NOMO-1 treated with dmso at 0.1 percent for 144 hours (cell line): ENCODE results near the gene RALGAPA2.
A peak's percentile ranks its signal among the peaks of the same experiment; 100 is the strongest.

Experiments used
- DNase-seq: peaks from one replicate; lab custom pipeline; 2025; ENCODE audit not compliant: unreplicated experiment; lab: John Stamatoyannopoulos, UW

Gene RALGAPA2

DNA sequence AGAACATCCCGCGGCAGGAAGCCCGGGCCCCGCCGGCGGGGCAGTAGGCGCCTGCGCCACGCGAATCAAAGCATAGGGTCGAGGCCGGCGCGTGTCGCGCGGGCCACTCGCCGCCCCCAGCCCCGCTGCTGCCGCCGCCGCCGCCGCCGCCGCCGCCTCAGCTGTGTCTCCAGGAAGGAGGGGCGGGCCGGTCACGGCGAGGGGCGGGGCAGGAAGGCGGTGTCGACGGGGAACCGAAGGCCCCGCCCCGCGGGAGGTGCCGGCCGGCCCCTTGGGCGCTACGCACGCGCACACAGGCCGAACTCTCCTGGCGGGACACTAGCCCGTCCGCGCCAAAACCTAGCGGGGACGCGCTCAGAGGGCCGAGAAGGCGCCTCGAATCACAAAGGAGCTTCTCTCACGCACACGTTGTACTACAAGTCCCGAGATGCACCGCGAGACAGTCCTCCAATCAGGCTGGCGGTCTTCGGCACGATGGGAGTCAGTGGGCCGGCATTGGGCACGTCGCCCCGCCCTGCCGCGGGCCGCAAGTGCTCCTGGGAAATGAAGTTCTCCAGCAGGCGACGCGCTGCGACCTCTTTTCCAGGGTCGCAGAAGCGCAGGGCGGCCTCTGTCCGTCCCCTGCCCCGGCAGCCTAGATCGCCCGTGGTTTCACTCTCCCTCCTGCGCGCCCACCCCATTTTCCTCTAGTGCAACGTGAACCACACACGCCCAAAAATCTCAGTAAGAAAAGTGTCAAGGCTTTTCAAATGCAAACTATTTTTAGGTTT is at the start of gene RALGAPA2:
TSS of gene RALGAPA2 (minus strand) at position 171 of the 770 bp plus-strand sequence. CDS start at position 7, 164 bp downstream.
- peak; percentile 97 for DNase-seq

DNA sequence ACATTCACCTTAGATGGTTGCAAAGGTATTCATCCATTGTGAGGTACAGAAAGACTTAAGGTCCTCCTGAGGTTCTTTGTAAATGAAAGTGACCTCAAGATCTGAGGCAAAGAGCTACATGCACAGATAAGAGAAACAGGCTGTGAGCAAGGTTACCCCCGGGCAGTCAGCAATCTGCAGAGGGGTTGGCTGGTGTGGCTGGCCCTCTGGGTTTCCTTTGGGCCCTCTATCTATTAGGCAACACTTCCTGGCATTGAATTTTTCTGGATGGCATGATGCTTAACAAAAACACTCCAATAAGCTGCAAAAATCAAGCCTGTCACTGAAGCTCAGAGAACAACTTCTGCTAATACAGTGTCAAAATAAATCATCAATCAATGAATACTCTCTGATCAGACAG is 48.9 kb upstream of the RALGAPA2 start:
- peak; percentile 18 for DNase-seq

DNA sequence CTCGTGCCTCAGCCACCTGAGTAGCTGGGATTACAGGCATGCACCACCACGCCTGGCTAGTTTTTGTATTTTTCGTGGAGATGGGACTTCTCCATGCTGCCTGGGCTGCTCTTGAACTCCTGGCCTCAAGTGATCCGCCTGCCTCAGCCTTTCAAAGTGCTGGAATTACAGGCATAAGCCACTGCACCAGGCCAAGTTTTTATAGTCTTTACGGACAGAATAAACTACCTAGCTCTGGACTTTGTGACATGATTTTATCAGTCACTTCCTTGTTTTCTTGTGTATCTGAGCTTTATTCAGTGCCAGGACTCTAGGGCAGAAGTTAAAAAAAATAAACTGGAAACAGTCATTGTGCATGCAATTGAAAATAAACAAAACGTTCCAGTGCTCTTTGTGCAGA is 46.7 kb upstream of the RALGAPA2 start:
- no peak for DNase-seq

DNA sequence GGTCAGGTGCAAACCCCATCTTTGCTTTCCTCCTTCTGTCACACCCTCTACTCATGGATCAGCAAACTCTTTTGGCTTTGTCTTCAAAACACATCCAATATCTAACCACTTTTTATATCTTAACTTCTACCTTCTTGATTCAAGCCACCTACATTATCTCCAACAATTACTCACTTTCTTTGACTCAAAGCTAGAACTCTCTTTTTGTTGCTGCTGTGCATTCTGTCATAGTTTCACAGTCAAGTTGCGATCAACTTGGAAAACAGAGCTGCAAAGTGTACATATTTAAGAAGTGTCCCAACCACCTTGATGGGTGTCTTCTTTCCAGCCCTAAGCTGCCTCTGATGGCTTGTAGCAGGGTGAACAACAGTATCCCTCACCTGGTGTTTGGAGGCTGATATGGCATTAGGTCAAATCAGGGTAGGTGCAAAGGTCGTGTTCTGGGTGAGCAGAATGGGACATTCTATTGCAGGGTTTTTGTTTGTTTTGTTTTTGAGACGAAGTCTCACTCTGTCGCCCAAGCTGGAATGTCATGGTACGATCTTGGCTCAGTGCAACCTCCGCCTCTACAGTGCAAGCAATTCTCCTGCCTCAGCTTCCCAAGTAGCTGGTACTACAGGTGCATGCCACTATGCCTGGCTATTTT is 43.4 kb upstream of the RALGAPA2 start:
- DNase-seq, result no peak

DNA sequence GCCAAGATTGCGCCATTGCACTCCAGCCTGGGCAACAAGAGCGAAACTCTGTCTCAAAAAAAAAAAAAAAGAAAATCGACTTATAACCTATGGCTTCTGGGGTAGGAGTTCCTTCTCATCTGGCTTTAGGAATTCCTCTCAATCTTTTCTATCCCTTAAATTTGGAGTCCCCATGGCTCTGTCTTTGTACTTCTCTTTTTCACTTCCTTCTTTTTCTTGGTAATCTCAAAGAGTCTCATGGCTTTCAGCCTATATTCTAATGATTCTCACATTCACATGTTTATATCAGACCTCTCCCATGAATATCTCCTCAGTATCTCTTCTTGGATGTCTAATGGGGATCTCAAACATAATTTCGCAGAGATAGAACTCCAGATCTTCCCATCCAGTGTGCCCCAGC is 42.8 kb upstream of the RALGAPA2 start:
- DNase-seq, result peak; percentile 27

DNA sequence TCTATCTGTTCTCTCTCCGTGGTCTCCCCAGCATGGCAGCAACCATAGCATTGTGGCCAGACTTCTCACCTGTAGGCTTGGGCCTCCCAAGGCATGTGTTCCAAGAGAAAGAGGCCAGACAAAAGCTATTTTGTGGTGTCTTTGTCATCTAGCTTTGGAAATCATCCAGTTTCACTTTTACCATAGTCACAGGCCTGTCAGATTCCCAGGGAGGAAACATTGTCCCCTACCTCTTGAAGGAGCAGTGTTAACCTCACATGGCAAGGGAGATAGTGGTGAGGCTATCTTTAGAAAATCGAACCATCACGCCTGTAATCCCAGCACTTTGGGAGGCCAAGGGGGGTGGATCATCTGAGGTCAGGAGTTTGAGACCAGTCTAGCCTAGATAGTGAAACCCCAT is 42.3 kb upstream of the RALGAPA2 start:
- DNase-seq, result no peak

DNA sequence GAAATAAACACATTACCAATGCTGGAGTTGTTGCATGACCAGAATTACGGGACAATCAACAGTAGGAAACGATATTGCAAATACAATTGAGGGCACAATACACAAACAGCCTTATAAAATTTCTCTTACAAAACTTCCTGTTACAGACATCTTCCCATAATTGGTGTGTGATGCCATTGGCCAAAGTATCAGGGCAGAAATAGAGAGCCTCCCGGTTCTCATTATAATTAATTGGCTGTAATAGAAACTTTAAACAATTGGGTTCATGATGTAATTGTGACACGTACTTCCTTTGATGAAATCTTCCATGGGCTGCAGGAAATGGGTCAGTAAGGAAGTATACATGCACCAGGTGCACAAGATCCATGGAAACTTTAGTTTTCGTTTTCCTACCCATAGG is 40.3 kb upstream of the RALGAPA2 start:
- DNase-seq, result peak; percentile 67

DNA sequence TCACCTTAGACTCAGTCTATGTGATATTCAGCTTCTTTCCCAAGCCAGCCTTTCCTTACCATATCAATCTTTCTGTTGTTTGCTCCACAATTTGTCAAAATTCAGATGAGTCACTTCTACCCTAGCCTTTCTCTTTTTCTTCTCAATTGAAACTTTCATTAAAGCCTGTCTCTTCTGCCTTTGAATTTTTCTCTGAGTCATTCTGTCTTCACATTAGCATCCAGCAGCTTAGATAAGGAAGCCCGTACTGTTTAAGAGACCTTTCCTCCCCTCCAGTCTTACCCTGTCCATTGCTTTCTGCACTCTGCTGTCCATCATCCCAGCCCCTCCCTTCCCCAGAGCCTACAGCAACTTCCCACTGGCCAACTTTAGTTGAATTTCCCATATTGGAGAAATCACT is 34.9 kb upstream of the RALGAPA2 start:
- peak; percentile 4 for DNase-seq

DNA sequence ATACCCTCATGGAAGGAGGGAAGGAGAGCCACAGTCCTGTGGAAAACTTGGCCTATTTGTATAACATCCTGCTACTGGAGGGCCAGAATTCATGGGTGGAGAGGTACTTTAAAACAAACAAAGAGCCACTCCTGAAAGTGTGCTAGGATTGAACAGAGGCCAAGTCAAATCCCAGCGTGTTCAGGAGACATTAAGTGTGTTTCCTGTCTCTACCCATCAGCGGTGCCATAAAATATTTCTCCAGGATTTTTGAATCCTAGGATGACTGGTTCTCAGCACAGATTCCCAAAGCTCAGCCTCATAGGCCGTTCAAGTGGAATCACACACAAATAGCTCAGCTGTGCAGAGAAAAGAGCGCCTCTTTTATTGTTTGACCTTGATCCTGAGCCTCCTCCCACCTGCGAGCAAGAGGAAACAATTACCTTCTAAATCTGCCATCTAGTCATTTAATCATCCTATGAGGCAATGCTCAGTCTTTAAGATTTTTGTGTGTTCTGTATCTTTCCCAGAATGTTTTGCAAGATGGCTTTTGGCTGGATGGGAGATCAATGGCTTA is 31.8 kb upstream of the RALGAPA2 start:
- DNase-seq, result peak; percentile 68

DNA sequence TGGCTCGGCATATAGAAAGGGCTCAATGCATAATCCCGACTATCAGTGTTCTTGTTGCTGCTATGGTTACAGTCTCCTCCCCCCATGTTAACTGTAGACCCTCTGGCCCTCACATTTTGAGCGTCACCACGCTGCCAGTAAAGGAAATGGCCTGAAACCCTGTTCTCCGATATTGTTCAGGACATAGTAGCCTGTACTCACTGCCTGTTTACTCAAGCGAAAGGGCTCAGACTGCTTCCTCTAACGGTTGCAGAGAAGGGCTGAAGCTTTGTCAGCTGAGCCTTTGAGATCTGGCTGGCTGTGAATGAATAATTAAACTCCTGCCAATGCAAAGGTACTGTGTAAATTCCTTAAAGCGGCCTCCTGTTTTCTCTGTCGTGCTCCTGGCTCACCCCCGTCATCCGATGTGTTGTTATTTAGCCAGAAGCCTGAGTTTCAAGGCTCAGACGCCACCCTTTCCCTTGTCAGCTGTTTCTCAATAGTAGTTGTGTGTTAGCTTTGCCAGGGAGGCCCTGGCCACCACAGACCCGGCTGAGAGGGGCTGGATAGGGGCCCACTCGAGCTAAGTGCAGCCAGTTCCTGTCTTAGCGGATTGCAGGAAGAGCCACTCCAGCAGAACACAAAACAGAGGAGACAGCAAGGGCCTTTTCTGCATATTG is 31.2 kb upstream of the RALGAPA2 start:
- peak; percentile 57 for DNase-seq

DNA sequence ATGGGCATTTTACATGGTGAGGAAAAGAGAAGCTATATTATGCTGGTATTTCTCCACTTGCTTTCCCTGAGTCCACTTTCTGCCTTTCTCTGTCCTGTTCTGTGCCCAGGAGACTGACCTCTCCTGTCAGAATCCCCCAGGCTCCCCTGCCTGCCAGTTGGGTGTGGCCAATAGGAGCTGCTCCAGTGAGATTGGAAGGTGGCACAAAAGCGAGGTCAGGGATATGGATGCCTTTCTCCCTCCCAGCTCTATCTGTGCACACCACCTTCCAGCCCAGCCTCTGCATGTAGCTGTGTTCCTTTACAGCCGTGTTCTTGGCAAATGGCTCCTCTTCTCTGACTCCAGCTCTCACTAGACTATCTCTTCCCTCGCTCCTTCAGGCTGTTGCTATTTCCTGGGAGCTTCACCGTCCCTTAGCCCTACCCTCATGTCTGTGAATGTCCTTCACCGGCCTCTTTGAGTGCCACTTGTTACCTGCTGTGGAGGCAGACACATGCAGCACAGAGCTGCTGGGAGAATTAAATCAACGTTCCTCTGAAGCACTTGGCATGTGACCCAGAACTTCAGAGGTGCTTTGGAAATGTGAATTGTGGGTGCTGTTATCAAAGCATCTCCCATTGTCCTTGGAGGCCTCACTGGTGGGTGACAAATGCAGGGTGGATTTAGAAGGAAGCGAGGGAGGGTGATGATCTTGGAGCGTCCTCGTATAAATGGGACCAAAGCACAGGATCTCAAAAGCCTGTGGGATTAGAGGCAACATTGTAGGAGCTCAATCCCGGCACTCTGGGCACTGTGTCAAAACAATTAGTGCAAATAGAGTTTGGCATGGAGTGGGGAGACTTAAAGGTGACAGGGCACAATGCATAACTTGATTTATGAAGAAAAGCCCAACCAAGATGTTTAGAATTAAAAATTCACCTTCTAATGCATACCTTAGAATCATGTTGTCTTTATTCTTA is 28.9 kb upstream of the RALGAPA2 start:
- DNase-seq, result no peak

DNA sequence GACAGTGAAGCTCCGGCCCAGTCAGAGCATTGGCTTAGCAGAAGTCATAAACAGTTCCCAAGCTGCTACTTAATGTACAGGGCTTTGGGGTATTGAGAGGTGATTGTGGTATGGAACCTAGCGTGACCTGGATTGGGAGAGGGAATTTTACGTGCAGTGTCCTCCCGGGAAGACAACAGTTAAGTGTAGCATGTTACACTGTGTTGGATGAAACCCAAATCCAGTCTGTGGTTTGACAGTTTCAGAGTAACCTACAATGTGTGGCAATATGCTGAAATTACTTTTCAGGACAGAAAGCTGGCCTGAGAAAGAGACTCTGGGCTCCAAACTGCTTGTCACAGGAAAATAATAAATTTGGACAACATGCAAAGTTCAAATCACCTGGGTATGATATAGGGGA is 28.1 kb upstream of the RALGAPA2 start:
- peak; percentile 30 for DNase-seq

DNA sequence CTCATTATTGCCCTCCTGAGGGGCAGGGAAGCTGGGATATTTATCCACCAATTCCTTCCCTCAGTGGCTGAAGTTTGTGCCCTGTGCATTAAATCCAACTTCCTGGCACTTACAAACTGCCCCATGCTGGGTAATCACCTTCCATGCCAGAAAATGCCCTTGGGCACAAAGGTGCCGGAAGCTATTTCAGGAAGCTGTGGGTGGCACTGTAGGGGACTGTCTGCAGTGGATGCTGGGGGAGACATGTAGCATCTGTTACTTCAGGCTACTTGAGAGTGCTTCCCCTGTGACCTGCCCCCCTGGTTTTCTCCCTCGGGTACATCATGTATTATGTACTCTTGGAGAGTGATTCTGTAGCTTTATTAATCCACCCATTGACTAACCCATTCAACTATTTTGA is 24.7 kb upstream of the RALGAPA2 start:
- no peak for DNase-seq

DNA sequence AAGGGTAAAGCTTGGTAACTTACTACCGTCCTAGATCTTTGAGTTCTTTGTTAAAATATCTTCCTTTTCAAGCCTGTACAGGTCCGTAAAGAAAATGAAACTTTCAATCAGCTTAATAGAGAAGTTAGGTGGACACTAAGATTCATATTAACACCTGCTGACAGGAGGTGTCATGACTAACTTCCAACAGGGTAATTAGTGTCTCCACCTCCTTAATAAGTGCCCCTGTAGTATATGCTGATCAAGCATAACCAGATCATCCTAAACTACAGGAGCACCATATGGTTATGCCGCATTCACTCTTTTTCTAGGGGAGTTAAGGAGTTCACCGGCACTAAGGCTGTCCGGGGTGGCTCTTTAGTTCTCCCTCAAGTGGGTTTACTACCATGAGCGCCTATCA is 23.9 kb upstream of the RALGAPA2 start:
- no peak for DNase-seq

DNA sequence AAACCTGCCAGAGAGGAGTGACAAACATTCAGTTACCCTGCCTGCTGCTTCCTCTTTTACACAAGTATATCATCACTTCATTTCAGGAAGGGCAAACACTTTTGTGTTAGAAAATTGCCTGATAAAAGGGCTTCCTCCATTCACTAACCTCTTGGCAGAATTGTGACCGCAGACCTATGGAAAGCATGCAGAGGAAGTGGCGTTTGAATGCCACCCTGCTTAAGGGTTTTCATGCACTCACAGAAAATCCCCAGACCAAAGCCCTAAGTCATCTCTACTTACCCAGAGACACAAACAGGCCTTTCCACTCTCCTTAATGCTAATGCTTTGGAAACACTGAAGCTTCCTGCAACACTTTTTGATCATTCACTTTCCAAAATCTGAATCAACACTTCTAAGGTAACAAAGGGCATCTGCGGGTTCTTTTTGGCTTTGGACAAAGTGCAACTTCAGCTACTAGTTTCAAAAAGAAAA is 22.1 kb upstream of the RALGAPA2 start:
- DNase-seq, result peak; percentile 89

DNA sequence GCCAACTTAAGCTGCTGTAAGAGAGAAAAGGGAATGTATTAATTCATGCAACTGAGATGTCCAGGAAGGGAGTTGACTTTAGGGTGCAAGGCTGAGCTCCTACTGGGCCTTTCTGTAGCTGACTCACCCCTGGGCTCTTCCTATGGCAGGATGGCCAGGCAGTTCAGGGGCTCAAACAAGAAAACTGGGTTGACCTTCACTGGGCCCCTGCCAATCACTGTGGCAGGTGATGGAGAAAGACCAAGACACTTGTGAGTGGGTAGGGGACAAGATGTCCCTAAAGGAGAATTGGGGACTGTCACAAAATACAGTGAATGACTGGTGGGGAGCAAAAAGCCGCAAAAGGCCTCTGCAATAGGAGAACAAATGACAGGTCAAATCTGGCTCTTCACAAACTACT is 21.5 kb upstream of the RALGAPA2 start:
- DNase-seq, result peak; percentile 75

DNA sequence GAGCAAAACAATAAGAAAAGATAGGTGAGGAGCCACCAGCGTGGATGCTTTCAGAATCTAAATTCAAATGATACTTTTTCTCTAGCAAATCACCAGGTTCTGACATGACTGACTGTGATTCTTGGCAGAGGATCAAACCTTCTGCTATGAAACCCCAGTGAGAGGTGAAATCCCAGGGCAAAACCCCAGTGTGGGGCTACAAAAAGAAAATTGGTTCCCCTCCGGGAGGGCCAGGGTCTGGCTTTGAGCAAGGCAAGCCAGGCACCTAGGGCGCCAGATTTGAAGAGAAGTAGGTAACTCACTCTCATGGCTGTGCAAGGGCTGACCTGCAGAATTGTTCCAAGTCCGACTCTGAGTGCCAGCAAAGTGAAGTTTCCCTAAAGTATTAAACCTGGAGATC is 20.2 kb upstream of the RALGAPA2 start:
- no peak for DNase-seq

DNA sequence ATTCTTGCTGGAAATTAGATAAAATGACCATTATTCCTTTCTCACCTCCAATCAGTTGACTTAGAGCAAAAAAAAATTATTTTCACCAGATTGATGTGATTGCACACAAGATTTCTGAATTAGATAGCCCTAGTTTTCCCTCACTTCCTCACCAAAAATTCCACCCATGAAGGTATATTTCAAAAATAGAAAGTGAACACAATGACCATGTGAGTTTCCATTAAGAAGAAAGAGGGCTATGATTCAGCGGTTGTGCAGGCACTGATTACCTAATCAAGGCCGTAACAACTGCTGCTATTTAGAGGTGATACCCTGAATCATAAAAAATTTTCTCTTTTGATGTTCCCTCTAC is 19.5 kb upstream of the RALGAPA2 start:
- DNase-seq, result peak; percentile 80

DNA sequence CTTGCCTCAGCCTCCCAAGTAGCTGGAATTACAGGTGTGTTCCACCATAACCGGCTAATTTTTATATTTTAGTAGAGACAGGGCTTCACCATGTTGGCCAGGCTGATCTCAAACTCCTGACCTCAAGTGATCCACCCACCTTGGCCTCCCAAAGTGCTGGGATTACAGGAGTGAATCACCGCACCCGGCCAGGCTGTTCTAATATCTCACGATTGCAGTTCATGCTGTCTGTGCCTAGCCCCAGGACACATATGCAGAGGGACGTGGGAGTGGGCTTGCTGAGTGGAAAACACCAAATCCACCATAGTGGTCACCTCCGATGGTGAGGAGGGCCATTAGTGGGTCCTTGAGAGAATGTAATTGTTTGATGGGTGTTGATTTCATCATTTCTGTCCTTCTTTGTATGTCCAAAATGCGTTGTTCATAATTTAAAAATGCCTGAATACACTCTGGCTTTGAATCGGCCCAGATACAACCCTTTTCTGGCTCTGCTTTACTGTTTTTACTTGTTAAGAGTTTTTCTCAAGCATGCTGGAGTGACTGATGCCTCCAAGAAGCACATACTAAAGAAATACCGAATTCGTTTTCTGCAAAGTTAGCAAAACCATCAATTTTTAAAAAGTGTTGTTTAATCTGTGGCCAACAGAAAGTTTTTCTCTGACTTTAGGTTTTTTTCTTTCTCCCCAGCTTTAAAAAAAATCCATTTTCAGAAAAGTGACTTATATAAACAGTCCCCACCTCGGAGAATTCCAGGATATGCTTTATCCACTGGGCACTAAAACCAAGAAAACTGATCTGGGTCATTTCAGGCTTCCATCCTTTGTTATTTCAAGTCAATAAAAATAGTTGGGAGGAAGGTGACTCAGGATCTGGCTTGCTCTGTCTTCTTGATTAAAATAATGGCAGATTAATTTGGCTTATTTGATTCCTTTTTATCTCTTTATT is 18.8 kb upstream of the RALGAPA2 start:
- DNase-seq, result no peak

DNA sequence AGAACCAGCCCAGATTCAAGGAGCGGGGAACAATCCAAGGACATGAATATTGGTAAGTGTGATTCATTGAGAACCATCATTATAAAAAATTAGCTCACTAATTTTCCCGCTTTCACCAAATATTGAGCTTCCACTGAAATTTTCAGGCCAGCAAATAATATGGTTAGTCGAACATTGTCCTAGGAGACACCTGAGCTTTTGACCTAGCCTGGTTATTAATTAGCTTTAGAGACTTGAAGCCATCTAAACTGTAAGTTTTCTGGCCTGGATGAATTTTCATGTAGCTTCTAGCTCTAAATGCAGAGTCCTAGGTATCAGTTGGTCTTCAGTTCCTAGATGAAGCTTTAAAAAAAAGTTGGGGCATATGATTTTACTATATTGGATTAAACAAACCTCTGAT is 17.1 kb upstream of the RALGAPA2 start:
- no peak for DNase-seq
